Measurements from ENCODE around the gene TMA7B.

The TMA7B gene

GRCh38 chr22:39979458-39979857 lies 19.3 kb downstream of the TMA7B start:
- Histone ChIP-seq H3K4me3 (replicated peaks; ENCODE audit: insufficient read depth, low read length) (no peak overlapping the region), H3K27me3 (ENCODE audit: insufficient read depth, poor library complexity, severe bottlenecking) (peaks cover 14% of the 10 kb centered on the region), H3K27ac (replicated peaks) (no peak overlapping the region)
- no peak for TF ChIP-seq POLR2AphosphoS5 (IDR thresholded peaks at IDR 0.05; ENCODE audit: low read depth)
- no peak for TF ChIP-seq SPI1 (IDR thresholded peaks at IDR 0.05; ENCODE audit: borderline replicate concordance, low read depth)
- TF ChIP-seq GABPA (IDR thresholded peaks at IDR 0.05; ENCODE audit: low read depth): no peak
- no peak for TF ChIP-seq CTCF (IDR thresholded peaks at IDR 0.05; ENCODE audit: insufficient read depth, low read length)
- TF ChIP-seq, protein P1, sequence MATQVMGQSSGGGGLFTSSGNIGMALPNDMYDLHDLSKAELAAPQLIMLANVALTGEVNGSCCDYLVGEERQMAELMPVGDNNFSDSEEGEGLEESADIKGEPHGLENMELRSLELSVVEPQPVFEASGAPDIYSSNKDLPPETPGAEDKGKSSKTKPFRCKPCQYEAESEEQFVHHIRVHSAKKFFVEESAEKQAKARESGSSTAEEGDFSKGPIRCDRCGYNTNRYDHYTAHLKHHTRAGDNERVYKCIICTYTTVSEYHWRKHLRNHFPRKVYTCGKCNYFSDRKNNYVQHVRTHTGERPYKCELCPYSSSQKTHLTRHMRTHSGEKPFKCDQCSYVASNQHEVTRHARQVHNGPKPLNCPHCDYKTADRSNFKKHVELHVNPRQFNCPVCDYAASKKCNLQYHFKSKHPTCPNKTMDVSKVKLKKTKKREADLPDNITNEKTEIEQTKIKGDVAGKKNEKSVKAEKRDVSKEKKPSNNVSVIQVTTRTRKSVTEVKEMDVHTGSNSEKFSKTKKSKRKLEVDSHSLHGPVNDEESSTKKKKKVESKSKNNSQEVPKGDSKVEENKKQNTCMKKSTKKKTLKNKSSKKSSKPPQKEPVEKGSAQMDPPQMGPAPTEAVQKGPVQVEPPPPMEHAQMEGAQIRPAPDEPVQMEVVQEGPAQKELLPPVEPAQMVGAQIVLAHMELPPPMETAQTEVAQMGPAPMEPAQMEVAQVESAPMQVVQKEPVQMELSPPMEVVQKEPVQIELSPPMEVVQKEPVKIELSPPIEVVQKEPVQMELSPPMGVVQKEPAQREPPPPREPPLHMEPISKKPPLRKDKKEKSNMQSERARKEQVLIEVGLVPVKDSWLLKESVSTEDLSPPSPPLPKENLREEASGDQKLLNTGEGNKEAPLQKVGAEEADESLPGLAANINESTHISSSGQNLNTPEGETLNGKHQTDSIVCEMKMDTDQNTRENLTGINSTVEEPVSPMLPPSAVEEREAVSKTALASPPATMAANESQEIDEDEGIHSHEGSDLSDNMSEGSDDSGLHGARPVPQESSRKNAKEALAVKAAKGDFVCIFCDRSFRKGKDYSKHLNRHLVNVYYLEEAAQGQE (IDR thresholded peaks at IDR 0.05; ENCODE audit: insufficient replicate concordance, low read depth): no peak
- no peak for DNase-seq (ENCODE audit: low read depth in 1 of 2, low spot score in 1 of 2)

- Histone ChIP-seq H3K4me3 (replicated peaks; ENCODE audit: insufficient read depth, low read length) (no peak overlapping the region), H3K27me3 (ENCODE audit: insufficient read depth, poor library complexity, severe bottlenecking) (peaks cover 13% of the 10 kb centered on the region), H3K27ac (replicated peaks) (no peak overlapping the region)
- TF ChIP-seq POLR2AphosphoS5 (IDR thresholded peaks at IDR 0.05; ENCODE audit: low read depth) (no peak), GABPA (IDR thresholded peaks at IDR 0.05; ENCODE audit: low read depth) (no peak), CTCF (IDR thresholded peaks at IDR 0.05; ENCODE audit: insufficient read depth, low read length) (no peak), SPI1 (IDR thresholded peaks at IDR 0.05; ENCODE audit: borderline replicate concordance, low read depth) (no peak)
- TF ChIP-seq, protein P1 (IDR thresholded peaks at IDR 0.05; ENCODE audit: insufficient replicate concordance, low read depth): no peak
- DNase-seq (ENCODE audit: low read depth in 1 of 2, low spot score in 1 of 2): no peak
These were observed 20.4 kb downstream of the TMA7B start for GRCh38 chr22:39980596-39980995.

DNA sequence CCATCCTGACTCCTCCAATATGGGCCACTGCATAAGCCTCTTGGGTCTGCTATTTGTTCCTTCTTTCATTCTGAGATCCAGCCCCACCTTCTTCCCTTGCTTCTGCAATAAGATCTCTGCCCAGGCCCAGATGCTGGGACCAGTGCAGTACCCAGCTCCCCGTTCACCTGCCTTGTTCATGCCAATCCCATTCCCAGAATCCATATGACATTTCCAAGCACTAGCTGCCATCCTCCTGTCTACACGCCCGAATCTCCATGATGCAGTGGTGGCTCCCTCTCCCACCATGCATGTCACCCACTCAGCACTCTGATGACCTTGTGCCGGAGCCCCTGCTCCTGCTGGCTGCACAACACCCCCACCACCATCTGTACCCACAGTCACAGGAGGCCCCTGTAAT lies 23.1 kb downstream of the TMA7B start:
- Histone ChIP-seq H3K27ac (replicated peaks) (no peak overlapping the region), H3K27me3 (ENCODE audit: insufficient read depth, poor library complexity, severe bottlenecking) (peaks cover 14% of the 10 kb centered on the region), H3K4me3 (replicated peaks; ENCODE audit: insufficient read depth, low read length) (no peak overlapping the region)
- no peak for TF ChIP-seq CTCF (IDR thresholded peaks at IDR 0.05; ENCODE audit: insufficient read depth, low read length)
- TF ChIP-seq SPI1 (IDR thresholded peaks at IDR 0.05; ENCODE audit: borderline replicate concordance, low read depth): no peak
- TF ChIP-seq GABPA (IDR thresholded peaks at IDR 0.05; ENCODE audit: low read depth): no peak
- TF ChIP-seq, protein P1 (IDR thresholded peaks at IDR 0.05; ENCODE audit: insufficient replicate concordance, low read depth): no peak
- no peak for TF ChIP-seq POLR2AphosphoS5 (IDR thresholded peaks at IDR 0.05; ENCODE audit: low read depth)
- DNase-seq (ENCODE audit: low read depth in 1 of 2, low spot score in 1 of 2): no peak

All from HL-60 (cell line).